Erythroblast (primary cell): ENCODE measurements around the gene IGFL2.

Experiments
- GATA1 ChIP-seq: IDR thresholded peaks from 2 replicates; pipeline ENCODE4 v1.6.1; 2011; ENCODE audit warnings: low read depth, mild to moderate bottlenecking, control low read depth, low read length, moderate library complexity
- POLR2A ChIP-seq: IDR thresholded peaks from 2 replicates; pipeline ENCODE4 v1.6.1; 2011; ENCODE audit warnings: mild to moderate bottlenecking, low read length

DNA sequence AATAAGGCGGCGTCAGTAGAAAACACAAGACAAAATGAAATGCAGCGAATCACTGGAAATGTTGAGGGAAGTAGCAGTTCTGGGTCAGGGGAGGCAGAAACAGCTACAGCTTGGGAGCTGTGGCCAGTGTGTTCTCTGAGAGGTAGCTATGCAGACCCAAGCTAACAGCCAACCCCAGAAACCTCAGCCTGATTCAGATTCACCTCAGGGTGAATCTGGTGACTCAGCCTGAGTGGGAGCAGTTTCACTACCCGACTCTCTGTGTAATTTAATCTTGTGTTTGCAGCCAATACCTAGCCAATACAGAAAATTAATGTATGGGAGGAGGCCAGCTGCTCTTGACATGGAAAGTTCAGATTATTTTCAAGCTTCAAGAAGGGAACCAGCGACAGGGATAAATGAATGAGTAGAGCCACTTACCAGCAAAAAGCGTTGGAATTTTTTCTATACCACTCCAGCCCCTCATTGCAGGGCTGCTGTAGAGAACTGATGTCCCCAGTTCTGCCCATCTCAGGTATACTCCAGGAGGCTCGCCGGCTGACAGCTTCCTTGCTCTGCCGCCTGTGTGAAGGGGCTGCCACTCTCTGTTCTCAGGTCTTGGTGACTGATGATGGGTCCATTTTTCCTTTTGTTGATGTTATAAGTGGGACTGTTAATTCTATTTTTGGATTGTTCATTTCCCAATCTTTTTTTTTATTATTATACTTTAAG lies 32.5 kb upstream of the IGFL2 start:
- TF ChIP-seq POLR2A (no peak), GATA1 (no peak)
